GM12878 (cell line): Measurements from ENCODE around the gene SLC41A1. TPM values are rescaled to one million over a fixed set of nuclear protein-coding genes. Genes with fewer than 3 reads are reported as not detected.

Experiments
- ATAC-seq: fragments of 200-7000 bp; cut with Tn5 transposase; 3 replicates; pipeline ENCODE4 v1.9.1; 2020; ENCODE audit warnings: mild to moderate bottlenecking, moderate library complexity
- BruUV-seq: library from RNA; stranded (reverse); fragments of 400-500 nt; replicated peaks from 2 replicates; lab custom pipeline; 2021; lab: Mats Ljungman, UMichigan
- CTCF ChIA-PET: fragments of 300-600 bp; sonication (Branson Sonifier 250); formaldehyde crosslinking; extraction: SDS; loops from one replicate; lab custom pipeline; 2021; ENCODE audit warnings: inconsistent platforms; lab: Yijun Ruan, JAX
- POLR2A ChIA-PET: fragments of 350-600 bp; formaldehyde crosslinking; extraction: SDS; loops from one replicate; lab custom pipeline; 2021; ENCODE audit warnings: inconsistent platforms; lab: Charles Lee
- RAD21 ChIA-PET: fragments of 300-600 bp; sonication (Branson Sonifier 250); formaldehyde crosslinking; loops from one replicate; lab custom pipeline; 2023; ENCODE audit warnings: antibody characterized with exemption; ENCODE audit not compliant: unreplicated experiment; lab: Charles Lee
- SMC1A ChIA-PET: fragments of 300-600 bp; sonication (Branson Sonifier 250); formaldehyde crosslinking; loops from one replicate; lab custom pipeline; 2023; ENCODE audit not compliant: unreplicated experiment, uncharacterized antibody; lab: Charles Lee
- DNase-seq: peaks from one replicate; pipeline ENCODE4 v3.0.0-alpha.2; 2011; ENCODE audit warnings: low read depth, low spot score
- FAIRE-seq: peaks from 3 replicates; lab custom pipeline; 2011; peaks lifted over from hg19 to GRCh38; lab: Jason Lieb, UNC
- H2AFZ ChIP-seq: 2 replicates; pipeline ENCODE4 v1.6.0; 2011; ENCODE audit warnings: low read depth, low read length, control low read depth; ENCODE audit not compliant: control insufficient read depth
- H3K27ac ChIP-seq: 2 replicates; pipeline ENCODE4 v1.5.1; 2011; ENCODE audit warnings: control low read depth; ENCODE audit not compliant: control insufficient read depth, insufficient read depth
- H3K27me3 ChIP-seq, 2 experiments: replicated peaks in 1 of 2; 2 replicates each; pipeline versions ENCODE4 v1.6.0 to v1.6.1; 2011; ENCODE audit warnings: low read length in 1 of 2; ENCODE audit not compliant: control insufficient read depth in 2 of 2, insufficient read depth in 2 of 2
- H3K36me3 ChIP-seq, 2 experiments: 2 replicates each; pipeline ENCODE4 v1.5.1; 2011; ENCODE audit warnings: low read length in 1 of 2; ENCODE audit not compliant: control insufficient read depth in 2 of 2, insufficient read depth in 2 of 2
- H3K4me1 ChIP-seq: 2 replicates; pipeline ENCODE4 v1.6.1; 2011; ENCODE audit warnings: mild to moderate bottlenecking, low read length, moderate library complexity, mixed read lengths; ENCODE audit not compliant: control insufficient read depth, insufficient read depth
- H3K4me2 ChIP-seq: 2 replicates; pipeline ENCODE4 v1.6.0; 2011; ENCODE audit warnings: control low read depth; ENCODE audit not compliant: control insufficient read depth, insufficient read depth
- H3K4me3 ChIP-seq: fragments of 200-600 bp; sonication (generic); 2 replicates; pipeline ENCODE4 v1.5.1; 2016
- H3K79me2 ChIP-seq: 2 replicates; pipeline ENCODE4 v1.6.0; 2011; ENCODE audit warnings: low read length; ENCODE audit not compliant: control insufficient read depth, insufficient read depth
- H3K9ac ChIP-seq: 2 replicates; pipeline ENCODE4 v1.8.0; 2011; ENCODE audit warnings: low read length, control low read depth, mixed read lengths; ENCODE audit not compliant: control insufficient read depth, insufficient read depth
- H3K9me3 ChIP-seq: replicated peaks from 3 replicates; pipeline ENCODE4 v1.5.1; 2011; ENCODE audit warnings: mild to moderate bottlenecking, low read length; ENCODE audit not compliant: control insufficient read depth, insufficient read depth
- H4K20me1 ChIP-seq: 2 replicates; pipeline ENCODE4 v1.6.0; 2011; ENCODE audit not compliant: control insufficient read depth, insufficient read depth
- ASH2L ChIP-seq: fragments of 300-600, 200-600 bp; sonication (generic); IDR thresholded peaks from 2 replicates; pipeline ENCODE4 v1.6.1; 2017; ENCODE audit warnings: low read depth, mild to moderate bottlenecking, borderline replicate concordance
- CHD4 ChIP-seq: fragments of 200-600 bp; sonication (generic); IDR thresholded peaks from 2 replicates; pipeline ENCODE4 v1.6.1; 2016; ENCODE audit warnings: mild to moderate bottlenecking
- CREM ChIP-seq: IDR thresholded peaks from 2 replicates; pipeline ENCODE4 v1.6.1; 2014; ENCODE audit warnings: antibody characterized with exemption, low read depth
- EGR1 ChIP-seq, 2 experiments: IDR thresholded peaks; 1 replicate in 1 of 2; 2 replicates in 1 of 2; pipeline ENCODE4 v1.6.1; 2011 to 2012; ENCODE audit warnings: low read depth in 2 of 2, low read length in 2 of 2, borderline replicate concordance in 1 of 2, mild to moderate bottlenecking in 1 of 2, moderate library complexity in 1 of 2
- FOS ChIP-seq: IDR thresholded peaks from 3 replicates; pipeline ENCODE4 v1.6.1; 2011; ENCODE audit warnings: borderline replicate concordance; ENCODE audit not compliant: insufficient read length; ENCODE audit errors: extremely low read depth
- HDAC6 ChIP-seq: fragments of 200-600 bp; sonication (generic); IDR thresholded peaks from one replicate; pipeline ENCODE4 v1.8.0; 2017; ENCODE audit warnings: antibody characterized with exemption; ENCODE audit not compliant: unreplicated experiment
- MAX ChIP-seq: IDR thresholded peaks from 2 replicates; pipeline ENCODE4 v1.6.1; 2012; ENCODE audit warnings: low read depth, low read length, improper control_type of control experiment
- MEF2A ChIP-seq: IDR thresholded peaks from 2 replicates; pipeline ENCODE4 v1.6.1; 2011; ENCODE audit warnings: low read depth, mild to moderate bottlenecking, low read length, moderate library complexity; ENCODE audit not compliant: insufficient read depth
- MEF2B ChIP-seq: fragments of 450-650 bp; IDR thresholded peaks from 2 replicates; pipeline ENCODE4 v1.6.1; 2018; ENCODE audit warnings: mild to moderate bottlenecking, moderate library complexity; ENCODE audit not compliant: partially characterized antibody, poor library complexity, severe bottlenecking
- MYC ChIP-seq: IDR thresholded peaks from 2 replicates; pipeline ENCODE4 v1.6.1; 2011; ENCODE audit warnings: mild to moderate bottlenecking, low read length, moderate library complexity, inconsistent platforms; ENCODE audit not compliant: insufficient read depth, insufficient replicate concordance, insufficient read length, severe bottlenecking
- PML ChIP-seq: IDR thresholded peaks from 2 replicates; pipeline ENCODE4 v1.6.1; 2012; ENCODE audit warnings: low read length, inconsistent platforms
- POLR2AphosphoS5 ChIP-seq: IDR thresholded peaks from 2 replicates; pipeline ENCODE4 v1.6.1; 2011; ENCODE audit warnings: mild to moderate bottlenecking, low read length, inconsistent platforms
- SREBF1 ChIP-seq: IDR thresholded peaks from 2 replicates; pipeline ENCODE4 v1.6.1; 2012; ENCODE audit warnings: mild to moderate bottlenecking, low read length
- TCF7 ChIP-seq: IDR thresholded peaks from 2 replicates; pipeline ENCODE4 v1.6.1; 2014; ENCODE audit warnings: antibody characterized with exemption, borderline replicate concordance
- ZBED1 ChIP-seq: IDR thresholded peaks from 2 replicates; pipeline ENCODE4 v1.6.1; 2016; ENCODE audit warnings: borderline replicate concordance
- ZNF217 ChIP-seq: fragments of 450-650 bp; IDR thresholded peaks from 2 replicates; pipeline ENCODE4 v1.6.1; 2017; ENCODE audit warnings: antibody characterized with exemption, mild to moderate bottlenecking
- WGBS: methylation state at CpG from one replicate; pipeline ENCODE4 v1.1.6; 2016; ENCODE audit warnings: low lambda C conversion rate; ENCODE audit not compliant: insufficient replicate concordance, insufficient coverage; ENCODE audit errors: missing lambda C conversion rate; 5-methylcytosine and 5-hydroxymethylcytosine counted together
- in situ Hi-C: fragments of 300-500 bp; cut with MboI; formaldehyde crosslinking; loops from 9 replicates; pipeline ENCODE4 v1.14.3; 2018; ENCODE audit warnings: mixed read lengths
- intact Hi-C: fragments of 100-400 bp; cut with micrococcal nuclease; formaldehyde crosslinking; loops from one replicate; pipeline ENCODE4 v1.14.2; 2022; ENCODE audit not compliant: unreplicated experiment
- polyA plus RNA-seq, 11 experiments: library from polyadenylated mRNA; depleted of rRNA in 4 of 11; unstranded in 6 of 11; stranded (reverse) in 5 of 11; fragments of >200 nt; fragmentation: Nextera tagmentation in 4 of 11; fragmentation: Illumina TruSeq in 1 of 11; extraction: Ambion mirVana in 4 of 11; extraction: Trizol in 1 of 11; gene quantifications; 1 replicate in 1 of 11; 2 replicates in 10 of 11; pipeline versions ENCODE4 v1.2.1 to v1.2.3, GENCODE V29; 2011 to 2016; ENCODE audit warnings: inconsistent platforms in 2 of 11, missing spikeins in 2 of 11, low read depth in 1 of 11
- total RNA-seq, 4 experiments: library from RNA; depleted of rRNA in 3 of 4; stranded (reverse); fragments of >200 nt in 3 of 4; fragmentation: Illumina TruSeq in 1 of 4; extraction: Trizol in 1 of 4; gene quantifications; 2 replicates each; pipeline versions ENCODE4 v1.2.1 to v1.2.3, GENCODE V29; 2013 to 2021
- TF ChIP-seq, protein P1 (sequence below): IDR thresholded peaks from 2 replicates; pipeline ENCODE4 v1.6.1; 2011; ENCODE audit warnings: mild to moderate bottlenecking, low read depth, low read length, moderate library complexity; ENCODE audit not compliant: insufficient replicate concordance
- TF ChIP-seq, protein P2 (sequence below): fragments of 450-650 bp; IDR thresholded peaks from 2 replicates; pipeline ENCODE4 v1.6.1; 2018; ENCODE audit warnings: borderline replicate concordance, mild to moderate bottlenecking; ENCODE audit not compliant: partially characterized antibody
- TF ChIP-seq, protein P3 (sequence below), 3 experiments: IDR thresholded peaks in 2 of 3; conservative IDR thresholded peaks in 1 of 3; 2 replicates each; pipeline ENCODE4 v1.5.1; 2011; ENCODE audit warnings: low read depth in 3 of 3, low read length in 3 of 3, mild to moderate bottlenecking in 3 of 3, control low read depth in 2 of 3, moderate library complexity in 2 of 3, inconsistent platforms in 1 of 3, mixed read lengths in 1 of 3; ENCODE audit not compliant: control insufficient read depth in 2 of 3, insufficient read depth in 1 of 3; ENCODE audit errors: extremely low read depth in 1 of 3

Gene SLC41A1
- total and polyA plus RNA-seq, 10 of the 15 experiments (the other 5 are each of a cell fraction or from before 2014, with no cell fraction given), result 0.13 to 11.3 (median 0.42) TPM

- Histone ChIP-seq H3K4me2 (peak overlapping the region; percentile 46; the same call in 1 of the 2 replicates), H3K9ac (no peak overlapping the region), H3K4me3 (peak overlapping the region; percentile 32; the same call in 1 of the 2 replicates), H3K4me1 (peaks cover 5% of the 10 kb centered on the region), H3K9me3 (no peaks in the 10 kb centered on the region), H3K79me2 (peaks cover 85% of the 10 kb centered on the region), H3K36me3 (peaks cover 0 to 17% of the 10 kb centered on the region in 2 experiments; a peak in 2 of 4 replicates), H3K27me3 (no peaks in the 10 kb centered on the region), H4K20me1 (0 out of 2 replicates have a peak, but pooled peaks cover 3% of the 10 kb centered on the region), H3K27ac (no peak overlapping the region), H2AFZ (no peak overlapping the region)
- BruUV-seq, result no TSS peak
- DNase-seq (no peak), FAIRE-seq (no peak), ATAC-seq (no peak)
- CTCF ChIA-PET, result interaction anchor here (1.5 to 3.8 kb wide), 4 partner anchors 12 to 86 kb away, joined by 3 to 26 read pairs (median 15); no protein-coding TSS in a partner anchor
- WGBS, result 85% methylated on average over 5 of the region's 8 CpGs
- in situ Hi-C loops (no loop called here), intact Hi-C loops (no loop called here)
- POLR2A ChIA-PET, result interaction anchor here (0.8 kb wide), 1 partner anchor 14 kb away, joined by 3 read pairs; no protein-coding TSS in a partner anchor
- SMC1A ChIA-PET, result interaction anchor here (1.1 to 3.3 kb wide), 4 partner anchors 13 to 86 kb away, joined by 3 to 25 read pairs (median 13); no protein-coding TSS in a partner anchor
- RAD21 ChIA-PET, result interaction anchor here (1.5 to 2.7 kb wide), 4 partner anchors 30 to 35 kb away, joined by 4 to 15 read pairs (median 6); no protein-coding TSS in a partner anchor
- TF ChIP-seq ZNF217 (no peak), ASH2L (no peak), MEF2B (no peak), EGR1 (IDR thresholded peaks at IDR 0.05; ENCODE audit: borderline replicate concordance in 1 of 2, low read depth in 2 of 2, low read length in 2 of 2) (no peak), MEF2A (no peak), PML (no peak), MYC (no peak), ZBED1 (no peak), MAX (no peak), CREM (no peak), POLR2AphosphoS5 (no peak), TCF7 (no peak), FOS (no peak), CHD4 (no peak), HDAC6 (no peak), SREBF1 (no peak)
- TF ChIP-seq, protein P1, sequence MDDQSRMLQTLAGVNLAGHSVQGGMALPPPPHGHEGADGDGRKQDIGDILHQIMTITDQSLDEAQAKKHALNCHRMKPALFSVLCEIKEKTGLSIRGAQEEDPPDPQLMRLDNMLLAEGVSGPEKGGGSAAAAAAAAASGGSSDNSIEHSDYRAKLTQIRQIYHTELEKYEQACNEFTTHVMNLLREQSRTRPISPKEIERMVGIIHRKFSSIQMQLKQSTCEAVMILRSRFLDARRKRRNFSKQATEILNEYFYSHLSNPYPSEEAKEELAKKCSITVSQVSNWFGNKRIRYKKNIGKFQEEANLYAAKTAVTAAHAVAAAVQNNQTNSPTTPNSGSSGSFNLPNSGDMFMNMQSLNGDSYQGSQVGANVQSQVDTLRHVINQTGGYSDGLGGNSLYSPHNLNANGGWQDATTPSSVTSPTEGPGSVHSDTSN, result no peak
- TF ChIP-seq, protein P2, sequence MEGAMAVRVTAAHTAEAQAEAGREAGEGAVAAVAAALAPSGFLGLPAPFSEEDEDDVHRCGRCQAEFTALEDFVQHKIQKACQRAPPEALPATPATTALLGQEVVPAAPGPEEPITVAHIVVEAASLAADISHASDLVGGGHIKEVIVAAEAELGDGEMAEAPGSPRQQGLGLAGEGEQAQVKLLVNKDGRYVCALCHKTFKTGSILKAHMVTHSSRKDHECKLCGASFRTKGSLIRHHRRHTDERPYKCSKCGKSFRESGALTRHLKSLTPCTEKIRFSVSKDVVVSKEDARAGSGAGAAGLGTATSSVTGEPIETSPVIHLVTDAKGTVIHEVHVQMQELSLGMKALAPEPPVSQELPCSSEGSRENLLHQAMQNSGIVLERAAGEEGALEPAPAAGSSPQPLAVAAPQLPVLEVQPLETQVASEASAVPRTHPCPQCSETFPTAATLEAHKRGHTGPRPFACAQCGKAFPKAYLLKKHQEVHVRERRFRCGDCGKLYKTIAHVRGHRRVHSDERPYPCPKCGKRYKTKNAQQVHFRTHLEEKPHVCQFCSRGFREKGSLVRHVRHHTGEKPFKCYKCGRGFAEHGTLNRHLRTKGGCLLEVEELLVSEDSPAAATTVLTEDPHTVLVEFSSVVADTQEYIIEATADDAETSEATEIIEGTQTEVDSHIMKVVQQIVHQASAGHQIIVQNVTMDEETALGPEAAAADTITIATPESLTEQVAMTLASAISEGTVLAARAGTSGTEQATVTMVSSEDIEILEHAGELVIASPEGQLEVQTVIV, result no peak
- TF ChIP-seq, protein P3, sequence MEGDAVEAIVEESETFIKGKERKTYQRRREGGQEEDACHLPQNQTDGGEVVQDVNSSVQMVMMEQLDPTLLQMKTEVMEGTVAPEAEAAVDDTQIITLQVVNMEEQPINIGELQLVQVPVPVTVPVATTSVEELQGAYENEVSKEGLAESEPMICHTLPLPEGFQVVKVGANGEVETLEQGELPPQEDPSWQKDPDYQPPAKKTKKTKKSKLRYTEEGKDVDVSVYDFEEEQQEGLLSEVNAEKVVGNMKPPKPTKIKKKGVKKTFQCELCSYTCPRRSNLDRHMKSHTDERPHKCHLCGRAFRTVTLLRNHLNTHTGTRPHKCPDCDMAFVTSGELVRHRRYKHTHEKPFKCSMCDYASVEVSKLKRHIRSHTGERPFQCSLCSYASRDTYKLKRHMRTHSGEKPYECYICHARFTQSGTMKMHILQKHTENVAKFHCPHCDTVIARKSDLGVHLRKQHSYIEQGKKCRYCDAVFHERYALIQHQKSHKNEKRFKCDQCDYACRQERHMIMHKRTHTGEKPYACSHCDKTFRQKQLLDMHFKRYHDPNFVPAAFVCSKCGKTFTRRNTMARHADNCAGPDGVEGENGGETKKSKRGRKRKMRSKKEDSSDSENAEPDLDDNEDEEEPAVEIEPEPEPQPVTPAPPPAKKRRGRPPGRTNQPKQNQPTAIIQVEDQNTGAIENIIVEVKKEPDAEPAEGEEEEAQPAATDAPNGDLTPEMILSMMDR (IDR thresholded peaks at IDR 0.05 in 2 of 3, conservative IDR thresholded peaks at IDR 0.05 in 1 of 3; ENCODE audit: control insufficient read depth in 2 of 3, extremely low read depth in 1 of 3, insufficient read depth in 1 of 3, low read depth in 3 of 3, low read length in 3 of 3), result no peak
Observed at GRCh38 chr1:205744403-205744802, 68.6 kb downstream of the SLC41A1 start.
